Muscle of leg (tissue), 11 donors: ENCODE measurements around the gene SLC38A11. TPM values are rescaled to one million over a fixed set of nuclear protein-coding genes. Genes with fewer than 3 reads are reported as not detected.
A peak's percentile ranks its signal among the peaks of the same experiment; 100 is the strongest.

Experiments
- DNase-seq: peaks from one replicate; pipeline ENCODE4 v3.0.0; 2013
- H3K27ac ChIP-seq: one replicate; pipeline ENCODE4 v1.5.1; 2013; ENCODE audit warnings: mild to moderate bottlenecking, low read length, control low read depth
- H3K27me3 ChIP-seq: one replicate; pipeline ENCODE4 v1.6.1; 2013; ENCODE audit warnings: low read length; ENCODE audit not compliant: control insufficient read depth, insufficient read depth
- H3K36me3 ChIP-seq: one replicate; pipeline ENCODE4 v1.6.1; 2013; ENCODE audit warnings: low read length; ENCODE audit not compliant: control insufficient read depth, insufficient read depth
- H3K4me1 ChIP-seq: one replicate; pipeline ENCODE4 v1.6.1; 2013; ENCODE audit warnings: low read length; ENCODE audit not compliant: control insufficient read depth, insufficient read depth
- H3K4me3 ChIP-seq: one replicate; pipeline ENCODE4 v1.5.1; 2013; ENCODE audit warnings: low read length, control low read depth
- H3K9me3 ChIP-seq: replicated peaks from 2 replicates; pipeline ENCODE4 v1.6.1; 2013; ENCODE audit warnings: low read depth, low read length; ENCODE audit not compliant: control insufficient read depth
- WGBS: methylation state at CpG from one replicate; pipeline ENCODE4 v1.1.5; 2013; ENCODE audit warnings: missing lambda C conversion rate; ENCODE audit not compliant: insufficient coverage; 5-methylcytosine and 5-hydroxymethylcytosine counted together
- polyA plus RNA-seq, 8 donors: library from polyadenylated mRNA; unstranded; fragments of 120-200 nt; gene quantifications; one replicate each; pipeline versions ENCODE4 v1.2.1 to v1.2.3, GENCODE V29; 2013; ENCODE audit warnings: inconsistent platforms in 1 of 8, low replicate concordance in 1 of 8; ENCODE audit not compliant: insufficient read length in 8 of 8, insufficient read depth in 1 of 8
- total RNA-seq: library from RNA; stranded (reverse); fragments of 120-200 nt; gene quantifications from one replicate; pipeline ENCODE4 v1.2.4, GENCODE V29; 2013

SLC38A11 gene
- total and polyA plus RNA-seq, 9 donors: 0.28 to 0.97 (median 0.34) TPM

- no CpG with 5 or more reads among the region's 1 CpG for WGBS
- Histone ChIP-seq H3K4me1 (no peaks in the 10 kb centered on the region), H3K27ac (no peak overlapping the region), H3K9me3 (no peaks in the 10 kb centered on the region), H3K27me3 (no peaks in the 10 kb centered on the region), H3K4me3 (no peak overlapping the region), H3K36me3 (no peaks in the 10 kb centered on the region)
- no peak for DNase-seq
These were observed 56.2 kb downstream of the SLC38A11 start for GRCh38 chr2:164899121-164899520.

DNA sequence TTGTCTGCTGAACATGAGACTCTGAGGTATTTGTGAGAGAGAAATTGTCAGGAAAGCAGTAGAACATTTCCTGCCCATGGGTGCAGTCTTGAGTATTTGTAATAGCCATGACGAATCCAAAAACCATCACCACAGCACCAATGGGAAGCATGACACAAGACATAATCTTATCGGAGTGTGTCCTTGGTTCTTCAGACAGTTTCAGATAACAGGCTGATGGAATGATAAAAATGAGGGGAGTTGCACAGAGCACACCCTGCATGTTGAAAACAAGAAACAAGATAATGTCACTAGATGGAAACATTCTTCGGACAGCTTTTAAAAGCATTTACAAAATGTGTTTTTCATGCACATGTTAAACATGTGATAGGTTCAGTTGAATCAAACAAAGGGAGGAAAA, 56.9 kb downstream of the SLC38A11 start:
- Histone ChIP-seq H3K4me1 (no peaks in the 10 kb centered on the region), H3K27ac (no peak overlapping the region), H3K27me3 (no peaks in the 10 kb centered on the region), H3K9me3 (no peaks in the 10 kb centered on the region), H3K4me3 (no peak overlapping the region), H3K36me3 (no peaks in the 10 kb centered on the region)
- no peak for DNase-seq
- no CpG with 5 or more reads among the region's 3 CpGs for WGBS

- Histone ChIP-seq H3K27me3 (no peaks in the 10 kb centered on the region), H3K4me1 (no peaks in the 10 kb centered on the region), H3K27ac (no peak overlapping the region), H3K4me3 (no peak overlapping the region), H3K9me3 (no peaks in the 10 kb centered on the region), H3K36me3 (no peaks in the 10 kb centered on the region)
- 50% methylated on average over 1 of the region's 3 CpGs for WGBS
- no peak for DNase-seq
These were observed 57.7 kb downstream of the SLC38A11 start for GRCh38 chr2:164897469-164898260.

- no peak for DNase-seq
- no peaks in the 10 kb centered on the region for H3K4me1 ChIP-seq
- H3K27me3 ChIP-seq: no peaks in the 10 kb centered on the region
- no peak overlapping the region for H3K27ac ChIP-seq
- WGBS: no CpG with 5 or more reads among the region's 3 CpGs
- H3K36me3 ChIP-seq: no peaks in the 10 kb centered on the region
- H3K9me3 ChIP-seq: no peaks in the 10 kb centered on the region
- no peak overlapping the region for H3K4me3 ChIP-seq
These were observed 58.5 kb downstream of the SLC38A11 start for GRCh38 chr2:164896634-164897355.

- no CpG with 5 or more reads among the region's 4 CpGs for WGBS
These were observed 59.1 kb downstream of the SLC38A11 start for GRCh38 chr2:164896226-164896625.

GRCh38 chr2:164891460-164891859, 63.9 kb downstream of the SLC38A11 start:
- peak overlapping the region; percentile 16 for H3K27ac ChIP-seq
- 16% methylated on average over 2 of the region's 5 CpGs for WGBS

More at GRCh38 chr2:164896226-164896625, 59.1 kb downstream of the SLC38A11 start:
- Histone ChIP-seq H3K27me3 (no peaks in the 10 kb centered on the region), H3K9me3 (no peaks in the 10 kb centered on the region), H3K4me1 (no peaks in the 10 kb centered on the region), H3K27ac (no peak overlapping the region), H3K36me3 (no peaks in the 10 kb centered on the region), H3K4me3 (no peak overlapping the region)
- no peak for DNase-seq

GRCh38 chr2:164890544-164890943, 64.8 kb downstream of the SLC38A11 start:
- peak; percentile 44 for DNase-seq
- H3K4me3 ChIP-seq: no peak overlapping the region

More at GRCh38 chr2:164891460-164891859, 63.9 kb downstream of the SLC38A11 start:
- peaks cover 2% of the 10 kb centered on the region for H3K4me1 ChIP-seq
- no peaks in the 10 kb centered on the region for H3K27me3 ChIP-seq
- DNase-seq: peak; percentile 84
- no peaks in the 10 kb centered on the region for H3K9me3 ChIP-seq
- no peaks in the 10 kb centered on the region for H3K36me3 ChIP-seq
- H3K4me3 ChIP-seq: no peak overlapping the region

GRCh38 chr2:164888592-164888991, 66.7 kb downstream of the SLC38A11 start:
- H3K36me3 ChIP-seq: no peaks in the 10 kb centered on the region
- H3K4me3 ChIP-seq: no peak overlapping the region
- DNase-seq: no peak
- H3K27me3 ChIP-seq: no peaks in the 10 kb centered on the region
- peaks cover 2% of the 10 kb centered on the region for H3K4me1 ChIP-seq
- no peak overlapping the region for H3K27ac ChIP-seq
- no peaks in the 10 kb centered on the region for H3K9me3 ChIP-seq
- no CpG with 5 or more reads among the region's 3 CpGs for WGBS

More at GRCh38 chr2:164890544-164890943, 64.8 kb downstream of the SLC38A11 start:
- H3K9me3 ChIP-seq: no peaks in the 10 kb centered on the region
- 22% methylated on average over 4 of the region's 4 CpGs for WGBS
- peak overlapping the region; percentile 37 for H3K27ac ChIP-seq
- peaks cover 2% of the 10 kb centered on the region for H3K4me1 ChIP-seq
- no peaks in the 10 kb centered on the region for H3K36me3 ChIP-seq
- no peaks in the 10 kb centered on the region for H3K27me3 ChIP-seq

GRCh38 chr2:164887434-164888144, 67.7 kb downstream of the SLC38A11 start:
- no CpG with 5 or more reads among the region's 4 CpGs for WGBS
- no peaks in the 10 kb centered on the region for H3K36me3 ChIP-seq
- H3K9me3 ChIP-seq: no peaks in the 10 kb centered on the region
- no peak overlapping the region for H3K27ac ChIP-seq
- no peak for DNase-seq
- no peak overlapping the region for H3K4me3 ChIP-seq
- H3K4me1 ChIP-seq: peaks cover 2% of the 10 kb centered on the region
- no peaks in the 10 kb centered on the region for H3K27me3 ChIP-seq

DNA sequence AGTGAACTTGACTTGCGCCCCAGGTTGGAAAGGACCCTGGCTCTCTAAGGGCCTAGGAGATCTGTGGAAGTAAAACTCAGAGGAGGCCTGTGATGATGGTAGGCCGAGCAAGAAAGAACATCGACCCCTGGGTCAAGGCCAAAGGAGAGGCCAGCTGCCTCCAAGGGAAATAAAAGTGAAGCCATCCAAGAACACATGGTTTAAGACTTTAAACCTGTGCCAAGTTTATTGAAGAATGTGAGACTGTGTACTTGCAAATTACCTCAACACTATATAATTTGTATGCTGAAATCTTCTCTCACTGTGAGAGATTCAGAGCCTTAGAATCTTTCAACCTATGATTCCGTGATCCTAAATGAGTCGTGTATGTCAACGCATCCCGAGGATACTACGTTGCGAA, 73.0 kb downstream of the SLC38A11 start:
- H3K36me3 ChIP-seq: no peaks in the 10 kb centered on the region
- H3K4me3 ChIP-seq: no peak overlapping the region
- H3K27ac ChIP-seq: no peak overlapping the region
- peaks cover 2% of the 10 kb centered on the region for H3K4me1 ChIP-seq
- DNase-seq: peak; percentile 35
- no peaks in the 10 kb centered on the region for H3K27me3 ChIP-seq
- no peaks in the 10 kb centered on the region for H3K9me3 ChIP-seq
- WGBS: 17% methylated on average over 1 of the region's 9 CpGs
